IPS DF 4.7 (cell line): ENCODE measurements around the gene DEDD.

Experiments used
- DNase-seq: peaks from one replicate; pipeline ENCODE4 v3.0.0-alpha.2; 2013; ENCODE audit warnings: low spot score; ENCODE audit errors: extremely low read depth

Gene DEDD

GRCh38 chr1:161163793-161164192 is 31.3 kb upstream of the DEDD start:
- DNase-seq: no peak

GRCh38 chr1:161162806-161163205 is 30.3 kb upstream of the DEDD start:
- DNase-seq: no peak

GRCh38 chr1:161162052-161162451 is 29.6 kb upstream of the DEDD start:
- no peak for DNase-seq

- no peak for DNase-seq
Observed at GRCh38 chr1:161161652-161162051, 29.2 kb upstream of the DEDD start.

- DNase-seq: no peak
Observed at GRCh38 chr1:161160671-161161145, 28.2 kb upstream of the DEDD start.

- DNase-seq: no peak
Observed at GRCh38 chr1:161159913-161160243, 27.4 kb upstream of the DEDD start.

DNA sequence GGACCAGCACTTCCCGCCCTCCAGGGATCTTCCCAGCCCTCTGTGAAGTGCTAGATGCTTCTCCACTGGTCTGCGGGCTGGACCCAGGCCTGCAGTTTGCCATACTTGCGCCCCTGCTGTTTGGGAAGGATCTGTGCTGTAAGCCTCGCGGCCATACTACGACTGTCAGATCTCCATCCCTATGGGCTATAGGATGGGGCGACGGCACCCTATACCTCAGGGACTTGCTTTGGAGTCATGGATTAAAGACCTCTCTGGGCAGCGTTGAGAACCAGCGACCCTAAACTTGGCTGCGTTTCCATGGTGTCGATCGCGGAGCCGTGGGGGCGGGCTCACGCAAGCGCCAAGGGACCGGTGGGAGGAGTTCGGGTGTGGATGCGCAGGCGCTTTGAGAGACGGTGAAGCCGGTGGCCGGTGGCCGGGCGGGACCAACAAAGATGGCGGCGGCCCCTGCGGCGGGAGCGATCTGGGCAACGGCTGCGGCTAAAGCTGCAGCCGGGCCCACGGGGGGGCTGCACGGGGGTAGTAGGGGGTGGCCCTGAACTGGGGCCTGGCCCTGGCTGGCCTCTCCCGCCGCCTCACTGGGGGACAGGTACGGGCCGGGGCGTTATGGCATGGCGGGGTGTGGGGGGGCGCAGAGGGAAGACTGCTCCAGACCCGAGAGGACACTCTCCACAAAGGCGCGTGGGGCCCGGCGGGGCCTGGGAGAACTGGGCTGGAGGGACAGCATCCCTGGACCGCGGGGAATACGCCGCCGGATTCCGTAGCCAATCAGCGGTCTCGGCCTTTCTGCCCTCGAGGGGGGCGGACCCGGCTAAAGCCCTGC is 26.8 kb upstream of the DEDD start, which contains the start of gene USP21:
USP21 (plus strand) TSS at position 414 of the 826 bp plus-strand sequence. CDS start 1,141 bp downstream, outside the sequence.
- DNase-seq: no peak

DNA sequence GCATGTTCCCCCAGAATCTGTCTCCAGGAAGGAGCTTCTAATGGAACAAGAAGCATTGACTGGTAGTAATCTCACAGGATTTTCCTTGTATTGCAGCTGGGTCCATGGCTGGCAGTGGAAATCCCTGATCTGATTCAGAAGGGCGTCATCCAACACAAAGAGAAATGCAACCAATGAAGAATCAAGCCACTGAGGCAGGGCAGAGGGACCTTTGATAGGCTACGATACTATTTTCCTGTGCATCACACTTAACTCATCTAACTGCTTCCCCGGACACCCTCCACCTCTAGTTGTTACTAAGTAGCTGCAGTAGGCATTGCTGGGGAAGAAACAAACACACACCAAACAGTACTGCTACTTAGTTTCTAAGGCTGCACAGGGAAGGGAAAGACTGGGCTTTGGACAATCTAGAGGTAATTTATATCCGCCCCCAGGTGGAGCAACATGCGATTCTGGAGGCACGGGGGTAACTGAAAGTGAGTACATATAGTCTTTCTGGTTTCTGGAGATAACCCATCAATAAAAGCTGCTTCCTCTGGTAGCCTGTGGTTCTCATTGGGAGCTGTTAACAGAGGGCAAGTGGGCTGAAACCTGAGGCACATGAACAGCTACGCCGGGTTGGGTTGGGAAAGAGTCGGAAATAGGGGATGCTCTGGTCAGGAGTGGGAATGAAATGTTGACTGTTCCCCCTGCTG is 26.0 kb upstream of the DEDD start:
- DNase-seq: no peak

GRCh38 chr1:161157867-161158266 is 25.4 kb upstream of the DEDD start:
- DNase-seq: no peak

DNA sequence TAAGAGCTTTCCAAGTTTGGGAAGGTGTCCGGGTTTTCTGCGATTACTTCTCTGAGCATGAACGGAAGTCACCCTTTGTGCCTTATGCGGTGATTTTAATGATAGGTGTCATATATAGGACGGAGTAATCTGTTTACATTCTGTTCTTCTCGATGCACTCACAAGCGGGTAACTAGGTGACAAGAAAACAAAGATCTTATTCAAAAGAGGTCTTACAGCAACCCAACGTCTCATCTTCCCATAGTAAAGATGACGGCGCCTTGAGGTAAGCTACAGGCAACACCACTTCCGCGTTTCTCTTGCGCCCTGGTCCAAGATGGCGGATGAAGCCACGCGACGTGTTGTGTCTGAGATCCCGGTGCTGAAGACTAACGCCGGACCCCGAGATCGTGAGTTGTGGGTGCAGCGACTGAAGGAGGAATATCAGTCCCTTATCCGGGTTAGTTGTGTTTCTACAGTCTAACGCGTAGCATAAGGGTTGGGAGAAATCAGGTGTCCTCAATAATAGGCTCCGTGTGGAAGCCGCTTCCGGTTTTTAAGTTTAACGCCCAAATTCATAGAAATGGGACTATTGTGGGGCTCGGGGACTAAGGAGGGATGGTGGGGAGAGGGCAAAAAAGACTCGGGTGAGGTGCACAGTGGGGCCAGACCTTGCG is 21.3 kb upstream of the DEDD start, which contains the start of gene UFC1:
UFC1 (plus strand) TSS at position 297 of the 656 bp plus-strand sequence; CDS start at position 317, 20 bp downstream.
- no peak for DNase-seq

DNA sequence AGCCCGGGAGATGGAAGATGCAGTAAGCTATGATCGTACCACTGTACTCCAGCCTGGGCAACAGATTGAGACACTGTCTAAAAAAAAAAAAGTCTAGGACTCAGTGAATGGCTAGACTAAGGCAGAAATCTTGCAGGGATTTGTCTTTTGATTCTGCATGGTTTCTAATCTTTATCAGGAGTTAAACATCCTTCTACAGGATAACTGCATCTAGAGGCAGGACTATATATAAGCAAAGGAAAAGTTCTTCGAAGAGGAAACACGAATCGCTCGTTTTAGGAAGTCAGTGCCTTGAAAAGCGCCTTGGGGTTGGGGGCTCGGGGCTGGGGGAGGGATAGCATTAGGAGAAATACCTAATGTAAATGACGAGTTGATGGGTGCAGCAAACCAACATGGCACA is 20.7 kb upstream of the DEDD start:
- no peak for DNase-seq

DNA sequence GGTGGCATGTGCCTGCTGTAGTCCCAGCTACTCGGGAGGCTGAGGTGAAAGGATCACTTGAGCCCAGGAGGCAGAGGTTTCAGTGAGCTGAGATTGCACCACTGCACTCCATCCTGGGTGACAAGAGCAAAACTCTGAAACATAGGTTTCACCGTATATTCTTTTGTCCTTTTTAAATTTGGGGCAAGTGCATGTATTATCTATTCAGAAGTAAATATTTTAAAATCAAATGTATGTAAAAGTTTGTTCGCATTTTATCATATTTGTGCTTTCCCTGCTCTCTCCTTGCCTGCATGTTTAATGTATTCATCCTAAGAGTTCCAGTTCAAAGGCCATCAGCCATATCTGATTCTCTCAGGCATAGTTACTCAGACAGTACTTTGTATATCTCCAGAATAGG is 13.4 kb upstream of the DEDD start:
- no peak for DNase-seq

DNA sequence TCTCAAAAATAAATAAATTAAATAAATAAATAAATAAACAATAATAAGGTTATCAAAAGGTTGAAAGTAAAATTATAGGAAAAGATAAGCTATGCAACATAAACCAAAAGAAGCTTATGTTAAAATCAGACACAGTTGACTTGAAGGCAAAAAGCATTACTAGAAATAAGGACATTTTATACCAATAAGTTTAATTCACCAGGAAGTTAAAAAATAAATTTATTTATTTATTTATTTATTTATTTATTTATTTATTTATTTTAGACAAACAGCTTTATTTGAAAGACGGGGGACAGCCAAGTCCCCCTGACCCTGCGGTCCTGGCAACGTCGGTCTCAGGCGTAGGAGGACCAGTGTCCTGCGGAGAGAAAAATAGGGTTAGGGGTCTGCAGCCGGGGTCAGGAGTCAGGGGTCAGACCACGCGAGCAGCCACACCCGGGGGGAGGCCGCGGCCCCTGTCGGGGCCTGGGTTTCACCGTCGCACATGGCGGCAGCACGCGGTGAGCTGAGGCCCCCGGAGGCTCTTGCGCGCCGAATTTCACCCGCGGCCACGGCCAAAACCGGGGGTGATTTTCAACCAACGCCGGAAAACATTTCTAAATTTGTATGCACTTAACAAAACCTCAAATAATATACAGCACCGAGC is 8.4 kb upstream of the DEDD start:
- DNase-seq: no peak

GRCh38 chr1:161139766-161140165 is 7.3 kb upstream of the DEDD start:
- no peak for DNase-seq

DNA sequence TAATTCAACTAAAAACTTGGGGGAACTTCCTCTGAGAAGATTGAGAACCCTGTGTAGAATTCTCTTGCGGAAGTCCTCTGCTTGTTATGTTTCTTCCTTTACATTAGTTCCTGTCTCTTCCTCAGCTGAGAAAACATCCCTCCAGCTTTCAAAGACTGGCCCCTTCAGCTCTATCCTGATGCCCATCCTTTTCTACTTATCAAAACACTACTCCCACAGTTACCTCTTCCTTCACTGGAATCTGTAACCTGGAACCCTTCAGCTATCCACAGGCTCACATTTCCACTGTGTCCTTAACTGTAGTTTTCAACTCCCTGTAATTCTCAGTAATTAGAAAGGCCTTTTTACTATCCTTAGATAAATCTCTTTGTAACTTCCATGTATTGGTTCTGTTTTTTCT is 6.0 kb upstream of the DEDD start:
- no peak for DNase-seq

DNA sequence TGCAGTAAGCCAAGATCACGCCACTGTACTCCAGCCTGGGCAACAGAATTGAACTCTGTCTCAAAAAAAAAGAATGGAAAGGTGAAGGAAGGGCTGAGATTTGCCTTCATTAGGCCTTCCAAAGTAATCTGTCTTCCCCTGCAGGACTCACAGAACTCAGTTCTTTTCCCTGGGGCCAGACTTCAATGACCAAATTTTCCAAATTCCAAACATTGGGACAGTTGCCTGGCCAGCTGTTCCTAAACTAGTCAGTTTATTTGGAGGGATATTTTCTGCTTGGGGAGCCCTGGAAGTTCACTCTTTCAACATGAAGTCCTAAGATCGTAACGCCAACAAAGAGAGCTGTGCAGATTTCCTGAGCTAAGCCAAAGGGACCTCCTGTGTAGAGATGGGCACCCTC is 5.4 kb upstream of the DEDD start:
- DNase-seq: no peak

DNA sequence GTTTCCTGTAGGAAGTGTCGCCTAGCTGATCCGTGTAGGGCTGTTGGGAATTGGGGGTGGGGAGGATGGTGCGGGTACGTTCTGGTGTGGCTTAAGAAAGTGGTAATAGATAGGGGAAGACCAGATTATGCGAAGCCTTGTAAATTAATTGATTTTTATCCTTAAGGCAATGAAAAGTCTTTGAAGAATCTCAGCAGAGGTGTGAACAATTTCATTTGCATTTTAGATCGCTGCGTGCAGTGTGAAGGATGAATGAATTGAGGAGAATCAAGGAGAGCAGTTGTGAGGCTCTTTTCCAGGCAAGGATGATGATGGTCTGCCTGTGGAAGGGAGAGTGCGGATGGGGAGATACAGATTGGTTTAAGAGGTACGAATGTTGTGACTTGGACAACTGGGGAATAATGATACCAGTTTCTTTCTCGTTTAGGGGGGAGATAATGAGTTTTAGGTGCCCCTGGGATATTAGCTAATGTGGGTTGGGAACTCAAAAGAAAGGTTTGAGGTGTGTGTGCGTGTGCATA is 813 bp upstream of the DEDD start:
- no peak for DNase-seq

DNA sequence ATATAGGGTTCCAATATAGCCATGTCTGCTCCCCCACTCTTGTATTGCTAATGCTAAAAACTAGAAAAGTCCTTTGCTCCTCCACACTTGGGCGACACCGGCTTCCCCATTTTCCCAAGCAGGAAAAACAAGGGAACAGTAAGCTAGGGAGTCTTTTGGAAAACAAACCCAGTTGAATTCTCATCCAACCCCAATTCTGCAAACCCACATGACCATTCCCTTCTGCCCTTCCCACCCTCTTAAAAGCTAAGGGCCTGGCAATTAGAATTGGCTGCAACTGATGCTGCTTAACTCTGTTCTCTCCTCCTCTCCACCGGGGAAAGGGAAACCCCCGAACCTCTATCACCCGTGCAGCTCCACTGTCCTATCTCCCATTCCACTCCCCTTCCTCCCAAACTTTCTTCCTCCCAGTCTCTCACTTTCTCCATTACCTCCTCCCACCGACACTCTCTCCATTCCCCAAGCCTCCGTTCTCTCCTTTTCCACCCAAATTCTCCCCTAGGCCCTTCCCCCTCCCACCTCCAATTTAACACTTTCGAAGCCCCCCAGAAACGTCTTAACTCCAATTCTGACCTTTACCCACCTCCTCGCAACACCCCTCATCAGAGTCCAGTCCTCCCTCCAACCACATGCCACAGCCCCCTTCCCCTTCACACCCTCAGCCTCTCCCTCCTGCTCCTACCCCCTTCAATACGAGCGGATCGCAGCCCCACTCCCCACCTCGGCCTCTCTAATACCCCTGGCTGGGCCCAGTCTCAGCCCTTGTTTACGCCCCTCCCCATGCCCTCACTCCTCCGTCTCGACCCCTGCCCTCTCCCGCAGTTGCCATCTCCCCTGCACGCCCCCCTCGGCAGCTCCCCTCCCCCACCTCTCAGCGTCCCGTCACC is 701 bp downstream of the DEDD start:
- DNase-seq: no peak

DNA sequence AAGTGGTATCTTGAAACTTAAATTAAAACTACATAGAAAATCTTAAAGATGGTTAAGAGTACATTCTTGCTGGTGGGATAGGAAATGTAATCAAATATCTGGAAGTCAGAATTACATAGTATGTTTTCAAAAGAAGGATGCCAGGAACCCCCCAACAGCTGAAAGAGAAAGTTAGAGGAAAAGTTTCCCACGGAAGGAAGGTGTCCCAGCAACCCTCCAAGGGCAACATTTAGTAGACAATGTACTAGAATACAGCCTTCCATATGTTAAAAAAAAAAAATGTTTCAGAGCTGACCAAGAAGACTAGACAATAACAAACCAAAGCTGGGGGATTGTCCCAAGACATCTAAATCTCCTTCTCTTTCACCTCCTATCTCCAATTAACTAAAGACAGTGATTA is 2.2 kb downstream of the DEDD start:
- DNase-seq: no peak
